Stimulated activated CD4-positive, alpha-beta T cell treated with anti-CD3 and anti-CD28 coated beads, Interleukin-2, amount 100 ng/mL, for 4 hours (primary cell): ENCODE results near the gene EMX2.

ENCODE experiments used
- DNase-seq: peaks from one replicate; pipeline ENCODE4 v3.0.0-alpha.2; 2020; ENCODE audit warnings: low read depth

EMX2 gene

DNA sequence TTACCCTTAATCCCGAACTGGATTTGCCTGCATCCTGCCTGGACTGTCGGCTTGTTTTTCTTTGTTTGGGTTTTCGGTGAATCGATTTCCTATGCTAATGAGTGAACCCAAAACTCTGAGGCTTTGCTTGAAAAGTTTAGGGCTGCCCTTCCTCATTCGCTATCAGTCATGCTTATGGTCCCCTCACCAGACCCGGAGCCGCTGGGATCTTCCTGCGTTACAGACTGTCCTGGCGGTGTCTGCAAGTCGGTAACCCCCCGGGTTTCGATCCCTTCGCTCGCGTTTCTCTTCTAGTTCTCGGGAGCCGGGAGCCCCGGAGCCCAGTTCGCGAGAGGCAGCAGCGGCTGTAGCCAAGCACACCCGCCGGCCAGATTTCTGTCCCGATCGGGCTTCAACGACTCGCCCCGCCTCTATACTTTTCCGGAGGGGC is 2.2 kb downstream of the EMX2 start:
- DNase-seq, result no peak

DNA sequence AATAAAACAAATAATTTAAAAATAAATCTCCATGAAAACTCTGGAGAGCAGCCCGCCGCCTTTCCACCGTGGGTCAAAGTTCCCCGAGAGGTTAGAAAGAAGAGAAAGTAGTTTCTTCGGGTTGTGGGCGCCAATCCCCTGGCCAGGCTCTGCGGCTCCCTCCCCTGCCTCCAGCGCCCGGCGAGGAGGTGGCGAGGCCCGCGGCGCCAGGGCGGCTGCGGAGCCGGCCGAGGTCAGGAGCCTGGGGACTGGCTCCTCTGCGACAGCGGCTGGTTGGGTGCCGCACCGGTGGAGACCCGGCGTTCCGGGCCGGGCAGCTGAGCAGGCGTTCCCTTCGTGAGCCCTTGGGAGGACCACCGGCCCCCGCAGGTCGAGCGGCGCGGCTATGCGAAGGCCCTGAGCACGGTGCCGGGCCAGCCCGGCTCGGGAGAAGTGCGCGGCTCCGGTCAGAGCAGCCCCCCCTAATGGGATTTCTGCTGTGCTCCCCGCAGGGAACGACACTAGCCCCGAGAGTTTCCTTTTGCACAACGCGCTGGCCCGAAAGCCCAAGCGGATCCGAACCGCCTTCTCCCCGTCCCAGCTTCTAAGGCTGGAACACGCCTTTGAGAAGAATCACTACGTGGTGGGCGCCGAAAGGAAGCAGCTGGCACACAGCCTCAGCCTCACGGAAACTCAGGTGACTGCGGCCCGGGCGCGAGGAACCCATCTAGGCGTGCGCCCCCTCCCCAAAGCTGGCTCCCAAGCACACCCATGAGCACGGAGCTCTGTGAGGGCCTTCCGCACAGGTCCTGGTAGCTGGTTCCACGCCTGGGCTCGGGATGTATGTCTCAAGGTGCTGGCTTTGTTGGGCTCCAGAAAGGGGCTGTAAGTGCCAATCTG is 2.8 kb downstream of the EMX2 start:
- no peak for DNase-seq

DNA sequence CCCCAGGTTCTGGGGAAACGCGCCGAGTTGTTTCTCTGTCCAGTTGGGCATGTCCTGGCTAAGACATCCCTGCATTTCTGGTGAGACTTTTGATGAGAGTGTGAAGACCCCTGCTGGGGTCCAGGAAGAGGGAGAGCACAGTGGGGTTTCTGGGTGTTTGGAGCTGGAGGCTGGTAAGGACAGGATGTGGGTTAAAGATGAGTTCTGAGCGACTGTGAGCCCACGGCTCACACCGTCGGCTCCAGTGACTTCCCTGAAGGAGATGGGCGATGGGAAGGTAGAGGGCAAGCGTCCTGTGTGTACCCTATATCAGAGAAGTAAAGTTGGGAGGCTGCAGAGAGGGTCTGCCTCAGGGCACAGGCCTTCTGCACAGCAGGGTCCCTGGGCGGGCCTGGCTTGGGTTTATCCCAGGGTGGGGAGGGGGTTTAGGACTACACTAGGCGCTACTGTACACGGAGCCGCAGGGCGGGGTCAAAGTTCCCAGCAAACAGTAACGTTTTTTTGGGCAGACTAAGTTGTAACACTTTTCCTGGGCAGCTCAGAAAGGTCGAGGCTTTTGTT is 3.6 kb downstream of the EMX2 start:
- DNase-seq, result no peak

DNA sequence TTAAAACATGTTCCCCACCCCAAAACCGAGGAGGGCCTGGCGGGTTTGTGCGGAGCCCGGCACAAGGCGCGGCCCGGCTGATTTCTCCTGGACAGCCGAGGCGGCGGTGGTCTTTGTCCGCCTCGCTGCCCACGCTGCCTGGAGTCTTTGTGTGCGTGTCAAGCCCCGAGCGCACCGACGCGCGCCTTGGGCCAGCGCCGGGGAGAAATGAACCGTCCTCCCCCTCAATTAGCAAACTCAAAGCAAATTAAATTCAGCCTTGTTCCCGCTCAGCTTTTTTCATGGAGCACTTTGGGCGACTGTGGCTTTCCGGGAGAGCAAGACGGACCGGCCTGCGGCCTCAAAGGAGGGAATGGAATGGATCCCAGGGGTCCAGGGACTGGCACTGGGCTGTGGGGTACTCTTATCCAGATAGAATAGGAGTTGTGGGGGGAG is 4.1 kb downstream of the EMX2 start:
- no peak for DNase-seq

DNA sequence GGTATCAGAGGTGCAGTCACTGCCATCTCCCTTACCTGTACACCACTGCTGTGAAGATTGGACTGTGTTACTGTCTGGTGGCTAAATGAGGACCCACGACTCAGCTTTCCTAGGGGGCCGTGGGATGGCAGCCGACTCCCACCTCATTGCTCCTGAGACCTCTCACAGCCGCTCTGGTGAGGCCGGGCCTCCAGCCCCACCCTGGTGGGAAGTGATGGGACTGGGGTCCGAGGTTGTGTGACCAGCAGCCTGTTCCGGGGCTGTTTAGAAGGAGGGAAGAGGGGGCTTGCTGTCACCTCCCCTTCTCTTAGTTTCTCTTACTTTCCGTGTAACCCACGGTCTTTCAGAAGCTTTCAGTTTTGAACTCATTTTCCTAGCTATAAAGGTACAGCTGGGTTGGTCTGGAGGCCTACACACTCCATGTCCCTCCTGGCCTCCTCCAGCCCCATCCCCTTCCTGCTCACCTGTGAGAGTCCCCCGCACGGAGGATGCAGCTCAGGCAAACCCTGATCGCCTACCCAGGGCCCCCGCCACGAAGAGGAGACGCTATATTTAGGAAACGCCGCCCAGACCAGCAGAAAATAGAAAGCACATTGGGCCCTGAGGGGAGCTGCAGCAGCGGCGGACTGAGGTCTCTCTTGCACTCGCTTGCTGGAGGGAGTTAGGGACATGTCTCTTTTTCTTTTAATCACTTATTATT is 4.6 kb downstream of the EMX2 start:
- DNase-seq, result no peak

DNA sequence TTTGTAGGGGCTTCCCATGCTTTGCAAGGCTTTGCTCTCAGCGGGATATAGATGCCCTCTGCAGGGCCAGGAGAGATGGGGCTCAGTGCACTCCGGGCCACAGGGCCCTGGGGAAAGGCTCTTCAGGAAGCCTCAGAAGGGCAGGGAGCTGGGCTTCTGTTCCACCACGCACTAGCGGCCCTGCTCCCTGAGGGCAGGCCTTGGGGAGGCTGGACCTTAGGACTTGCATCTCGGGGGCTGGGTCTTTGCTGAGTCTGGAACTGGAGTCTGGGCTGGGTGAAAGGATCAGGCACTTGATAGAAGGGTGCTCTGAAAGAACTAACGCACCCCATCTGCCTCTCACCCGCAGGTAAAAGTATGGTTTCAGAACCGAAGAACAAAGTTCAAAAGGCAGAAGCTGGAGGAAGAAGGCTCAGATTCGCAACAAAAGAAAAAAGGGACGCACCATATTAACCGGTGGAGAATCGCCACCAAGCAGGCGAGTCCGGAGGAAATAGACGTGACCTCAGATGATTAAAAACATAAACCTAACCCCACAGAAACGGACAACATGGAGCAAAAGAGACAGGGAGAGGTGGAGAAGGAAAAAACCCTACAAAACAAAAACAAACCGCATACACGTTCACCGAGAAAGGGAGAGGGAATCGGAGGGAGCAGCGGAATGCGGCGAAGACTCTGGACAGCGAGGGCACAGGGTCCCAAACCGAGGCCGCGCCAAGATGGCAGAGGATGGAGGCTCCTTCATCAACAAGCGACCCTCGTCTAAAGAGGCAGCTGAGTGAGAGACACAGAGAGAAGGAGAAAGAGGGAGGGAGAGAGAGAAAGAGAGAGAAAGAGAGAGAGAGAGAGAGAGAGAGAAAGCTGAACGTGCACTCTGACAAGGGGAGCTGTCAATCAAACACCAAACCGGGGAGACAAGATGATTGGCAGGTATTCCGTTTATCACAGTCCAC is 5.4 kb downstream of the EMX2 start:
- DNase-seq, result no peak

DNA sequence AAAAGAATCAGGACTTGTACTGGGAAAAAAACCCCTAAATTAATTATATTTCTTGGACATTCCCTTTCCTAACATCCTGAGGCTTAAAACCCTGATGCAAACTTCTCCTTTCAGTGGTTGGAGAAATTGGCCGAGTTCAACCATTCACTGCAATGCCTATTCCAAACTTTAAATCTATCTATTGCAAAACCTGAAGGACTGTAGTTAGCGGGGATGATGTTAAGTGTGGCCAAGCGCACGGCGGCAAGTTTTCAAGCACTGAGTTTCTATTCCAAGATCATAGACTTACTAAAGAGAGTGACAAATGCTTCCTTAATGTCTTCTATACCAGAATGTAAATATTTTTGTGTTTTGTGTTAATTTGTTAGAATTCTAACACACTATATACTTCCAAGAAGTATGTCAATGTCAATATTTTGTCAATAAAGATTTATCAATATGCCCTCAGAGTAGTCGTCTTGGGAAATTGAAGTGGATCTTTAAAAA is 6.6 kb downstream of the EMX2 start:
- DNase-seq, result no peak

DNA sequence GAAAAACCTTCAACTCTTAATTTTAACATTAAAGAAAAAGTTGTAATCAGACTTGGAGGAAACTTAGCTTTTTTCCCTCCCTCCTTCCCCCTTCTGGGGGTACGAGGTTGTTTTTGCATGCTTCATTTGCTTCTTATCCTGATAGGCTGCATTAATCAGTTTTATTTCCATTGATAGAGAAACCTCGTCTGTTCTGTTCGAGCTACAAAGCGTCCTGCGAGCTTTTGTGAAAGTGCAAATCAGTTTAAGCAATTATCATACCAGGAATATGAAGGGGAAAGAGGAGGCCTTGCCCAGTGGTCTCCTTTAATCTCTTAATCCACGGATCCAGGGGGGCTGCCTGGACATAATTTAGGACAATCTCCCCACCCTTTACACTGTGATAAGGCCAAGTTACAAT is 7.5 kb downstream of the EMX2 start:
- no peak for DNase-seq

DNA sequence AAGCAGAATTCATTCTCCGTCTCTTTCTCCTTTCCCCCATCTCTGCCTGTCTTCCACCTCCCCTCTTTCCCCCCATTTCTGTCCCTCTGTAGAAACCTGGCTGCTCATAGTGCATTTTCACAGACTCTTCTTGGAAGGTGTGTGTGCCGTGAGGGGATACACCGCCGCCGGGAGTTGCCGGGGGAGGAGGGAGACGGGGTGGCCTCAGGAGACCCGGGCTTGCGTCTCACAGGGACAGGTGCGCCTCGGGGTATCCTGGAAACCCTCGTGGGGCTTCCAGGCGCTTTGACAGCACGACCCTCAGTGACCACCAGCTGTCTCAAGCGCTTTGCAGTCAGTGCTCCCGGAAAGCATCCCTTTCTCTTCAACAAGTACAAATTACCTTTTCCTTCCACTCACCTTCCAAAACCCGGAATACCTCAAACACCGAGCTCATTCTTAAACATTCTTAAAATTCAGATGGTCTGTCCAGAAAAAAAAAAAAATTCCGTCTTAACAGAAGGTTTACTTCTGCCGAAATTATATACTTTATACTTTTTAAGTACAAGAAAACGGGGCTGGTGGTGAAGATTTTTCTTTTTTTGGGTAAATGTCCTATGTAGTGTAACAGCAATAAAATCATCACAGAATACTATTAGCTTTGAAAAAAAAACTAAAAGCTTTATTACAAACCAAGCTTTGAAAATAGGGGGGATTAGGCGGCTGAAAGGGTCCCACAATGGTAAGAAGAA is 8.2 kb downstream of the EMX2 start:
- no peak for DNase-seq

DNA sequence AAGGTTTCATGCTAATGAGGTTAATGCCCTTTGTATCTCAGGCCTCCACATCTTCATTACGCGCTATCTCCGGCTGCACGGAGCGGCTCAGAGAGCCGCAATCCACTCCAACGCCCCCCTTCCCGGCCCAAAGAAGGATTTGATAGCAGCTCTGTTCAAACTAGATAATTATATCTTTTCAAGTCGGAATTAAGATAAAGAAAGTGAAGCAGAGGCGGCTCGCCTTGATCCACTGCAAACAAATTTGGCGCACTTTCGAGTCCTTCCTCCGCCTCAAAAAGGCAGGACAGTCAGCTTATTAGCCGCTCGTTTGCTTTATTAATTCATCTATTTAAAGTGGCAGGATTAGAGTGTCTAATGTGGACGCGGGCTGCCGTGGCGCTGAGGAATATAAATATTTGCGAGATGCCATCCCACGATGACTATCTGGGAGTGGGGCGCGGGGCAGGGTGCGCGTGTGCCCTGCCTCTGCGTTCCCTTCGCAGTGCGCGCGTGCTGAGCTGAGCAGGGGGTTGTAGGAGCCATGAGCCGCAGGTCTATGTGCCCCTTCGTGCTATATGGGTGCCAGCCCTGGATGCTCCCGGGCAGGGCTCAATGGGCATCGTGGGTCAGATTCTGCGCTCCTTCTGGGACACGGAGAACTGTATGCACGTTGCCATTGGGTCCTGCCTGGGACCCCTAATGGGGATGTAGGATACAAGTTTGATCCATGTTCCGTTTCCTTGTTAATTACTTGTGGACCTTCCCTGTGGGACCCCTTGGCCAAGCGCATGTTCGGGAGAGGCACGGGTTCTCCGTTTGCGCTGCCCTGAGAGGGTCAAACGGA is 9.0 kb downstream of the EMX2 start:
- DNase-seq, result no peak

DNA sequence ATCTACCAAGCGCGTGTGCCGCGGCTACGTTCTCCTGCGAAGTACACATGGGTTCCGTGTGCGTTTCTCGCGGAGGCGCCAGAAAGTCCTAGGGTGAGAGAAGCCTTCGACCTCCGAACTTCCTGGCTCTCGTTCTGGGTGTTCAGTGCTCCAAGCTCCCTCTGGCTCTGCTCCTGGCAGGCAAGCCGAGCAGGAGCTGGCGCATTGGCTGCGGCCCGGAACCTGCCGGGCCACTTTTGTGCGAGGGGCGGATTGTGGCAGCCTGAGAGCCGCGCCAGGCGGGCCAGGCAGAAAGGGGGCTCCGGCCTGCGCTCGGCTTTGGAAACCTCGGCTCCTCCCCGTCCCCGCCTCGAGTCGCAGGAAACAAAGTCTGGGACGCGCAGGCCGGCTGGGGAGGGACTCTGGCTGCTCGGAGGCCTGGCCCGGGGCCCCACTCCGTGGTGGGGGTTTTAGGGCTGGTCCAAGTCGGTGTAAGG is 9.6 kb downstream of the EMX2 start:
- no peak for DNase-seq

DNA sequence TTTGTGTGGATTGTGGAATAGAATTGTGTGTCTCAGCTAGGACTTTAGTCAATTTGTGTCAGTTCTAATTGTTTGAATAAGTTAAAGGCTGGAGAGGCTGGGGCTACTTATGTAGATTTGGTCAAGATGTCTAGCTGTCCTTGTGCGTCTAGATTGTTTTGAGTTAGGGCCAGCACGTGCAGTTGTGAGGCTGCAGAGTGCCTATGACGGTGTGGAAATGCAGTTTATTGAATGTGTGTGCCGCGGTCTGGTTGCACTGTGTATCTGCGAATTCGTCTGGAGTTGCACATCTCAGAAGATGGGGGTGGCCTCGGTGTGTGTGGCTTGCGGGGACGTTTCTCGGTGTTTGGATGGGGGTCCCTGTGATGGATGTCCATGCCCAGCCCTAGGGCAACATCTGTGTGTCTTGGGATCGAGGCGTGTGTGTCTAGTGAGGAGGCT is 10.2 kb downstream of the EMX2 start:
- DNase-seq, result no peak

DNA sequence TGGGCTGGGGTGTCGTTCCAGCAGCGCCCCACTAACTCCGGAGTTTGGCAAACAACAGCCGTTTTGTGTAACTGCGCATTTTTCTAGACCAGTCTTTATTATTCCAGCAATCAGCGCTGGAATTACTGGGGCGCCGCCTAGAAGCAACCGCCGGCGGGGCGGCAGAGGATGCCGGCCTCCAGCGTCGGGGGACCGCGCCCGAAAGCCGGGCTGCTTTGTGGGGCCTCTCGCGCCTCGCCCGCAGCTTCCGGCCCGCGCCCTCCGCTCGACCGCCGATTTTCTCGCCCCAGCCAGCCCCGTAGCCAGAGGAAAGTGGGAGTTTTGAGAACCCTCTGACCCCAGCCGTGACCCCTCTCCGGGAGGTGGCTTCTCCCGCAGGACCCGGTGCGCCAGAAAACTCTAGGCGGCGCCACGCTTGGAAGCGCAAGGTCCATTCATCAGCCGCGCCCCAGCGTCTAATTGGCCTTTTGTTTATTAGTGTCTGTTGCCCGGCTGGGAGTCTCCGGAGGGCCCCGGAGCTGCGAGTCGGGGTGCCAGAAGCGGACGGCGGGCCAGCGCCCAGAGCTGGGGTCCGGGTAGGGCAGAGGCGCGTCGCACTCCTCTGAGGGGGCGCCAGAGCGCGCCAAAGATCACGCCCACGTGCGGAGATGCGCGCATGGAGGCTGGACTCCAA is 10.7 kb downstream of the EMX2 start:
- no peak for DNase-seq

DNA sequence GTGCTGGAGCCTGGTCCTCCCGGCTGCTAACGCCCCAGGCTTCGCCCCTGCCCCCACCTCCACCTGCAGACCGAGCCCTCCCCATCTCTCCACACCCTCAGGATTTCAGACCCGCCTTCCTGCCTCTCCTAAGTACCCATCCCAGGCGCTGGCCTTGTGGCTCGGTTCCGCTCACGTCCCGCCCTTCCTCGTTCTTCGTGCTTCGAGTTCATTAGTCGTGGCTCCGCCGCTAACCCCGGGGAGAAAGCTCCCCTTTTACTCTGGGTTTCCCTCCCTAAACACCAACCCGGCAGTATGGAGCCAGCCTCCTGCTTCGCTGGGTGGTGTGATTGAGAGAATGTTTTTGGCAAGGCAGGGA is 11.2 kb downstream of the EMX2 start:
- no peak for DNase-seq

DNA sequence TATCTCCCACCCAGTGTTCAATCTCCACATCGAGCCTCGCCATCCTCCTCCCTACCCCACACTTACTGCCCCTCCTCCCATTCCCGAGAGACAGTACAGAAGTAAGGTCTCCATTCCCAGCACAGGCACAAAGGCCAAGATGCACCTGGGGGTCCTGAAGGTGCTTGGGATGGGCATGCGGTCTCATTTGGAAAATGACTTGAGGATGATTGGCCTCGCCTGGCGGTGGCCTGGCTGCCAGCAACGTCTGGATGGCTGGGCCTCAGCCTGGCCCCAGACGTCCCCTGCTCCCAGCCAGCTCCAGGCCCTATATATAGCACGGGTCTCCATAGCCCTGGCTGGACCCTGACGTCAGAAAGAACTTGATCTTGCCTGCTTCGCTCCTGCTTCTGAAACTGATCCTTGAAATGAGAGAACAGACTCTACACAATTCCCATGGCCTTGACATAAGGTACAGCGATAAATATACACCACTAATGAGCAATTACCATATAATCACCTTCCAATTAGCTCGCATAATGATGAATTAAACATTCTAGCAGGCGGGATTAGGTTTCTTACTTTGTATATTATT is 11.8 kb downstream of the EMX2 start:
- DNase-seq, result no peak

DNA sequence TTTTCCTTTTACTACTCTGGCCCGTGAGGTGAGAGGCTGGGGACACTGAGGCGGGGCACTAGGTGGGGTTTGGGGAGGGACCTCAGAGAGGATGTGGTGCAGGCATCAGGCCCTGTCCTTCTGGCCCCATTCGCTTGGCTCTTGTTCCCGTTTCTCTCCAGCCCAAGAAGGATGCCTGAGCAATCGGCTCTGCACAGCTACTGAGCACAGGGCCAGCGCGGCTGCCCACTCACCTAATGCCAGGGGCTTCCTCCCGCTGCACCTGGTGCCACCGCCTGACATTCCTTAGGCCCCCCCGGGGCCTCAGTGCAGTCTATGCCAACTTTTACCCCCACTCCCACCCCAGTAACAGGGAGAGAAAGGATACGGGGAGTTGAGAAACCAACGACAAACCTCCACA is 12.5 kb downstream of the EMX2 start:
- no peak for DNase-seq

DNA sequence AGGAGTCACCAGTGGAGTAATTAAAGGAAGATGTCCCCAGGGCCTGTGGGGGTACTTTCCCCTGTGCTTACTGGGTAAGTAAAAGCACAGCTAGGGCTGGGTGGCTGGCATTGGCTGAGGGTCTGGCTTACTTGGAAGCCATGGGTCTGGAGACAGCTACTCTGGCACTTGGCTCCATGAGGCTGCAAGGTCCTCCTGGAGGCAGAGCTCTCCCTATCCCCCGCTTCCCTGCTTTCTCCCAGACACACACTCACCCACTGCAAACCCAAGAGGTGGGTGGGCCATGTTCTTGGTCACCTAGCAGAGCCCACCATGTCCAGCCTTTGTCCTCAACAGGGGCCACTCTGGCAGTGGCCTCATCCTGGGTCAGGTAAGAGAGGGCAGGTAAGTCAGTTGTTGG is 13.3 kb downstream of the EMX2 start:
- DNase-seq, result no peak

DNA sequence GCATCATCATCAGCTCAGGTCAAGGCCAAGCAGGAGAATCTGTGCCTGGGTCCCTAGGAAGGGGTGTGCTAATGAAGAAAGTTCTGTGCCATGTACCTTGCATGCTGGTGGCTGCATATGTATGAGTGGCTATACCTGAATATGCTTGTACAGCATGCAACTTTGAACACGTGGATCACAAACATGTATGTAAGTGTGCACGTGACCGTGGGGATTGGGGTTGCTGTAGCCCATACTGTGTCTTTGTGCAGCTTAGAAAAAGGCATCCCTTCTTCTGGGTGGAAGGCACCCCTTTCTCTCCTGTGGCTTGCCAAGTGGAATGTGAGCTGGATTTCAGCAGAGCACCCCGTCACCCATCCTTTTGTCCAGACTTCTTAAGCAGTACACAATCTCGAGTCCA is 13.8 kb downstream of the EMX2 start:
- DNase-seq, result no peak

DNA sequence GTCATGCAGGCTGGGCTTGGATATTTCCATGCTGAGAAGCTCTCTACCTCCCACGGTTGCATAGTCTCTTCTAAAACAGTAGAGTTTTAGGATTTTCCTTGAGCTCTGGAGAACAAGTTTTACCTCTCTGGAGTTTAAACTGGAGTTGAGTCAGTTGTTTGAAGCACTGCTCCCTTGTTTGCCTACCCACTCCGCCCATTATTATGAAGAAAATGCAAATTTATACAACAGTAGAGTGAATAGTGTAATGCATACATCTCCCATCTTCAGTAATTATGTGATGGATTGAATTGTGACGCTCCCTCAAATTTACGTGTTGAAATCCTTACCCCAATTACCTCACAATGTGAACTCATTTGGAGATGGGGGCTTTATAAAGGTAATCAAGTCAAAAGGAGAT is 17.2 kb downstream of the EMX2 start:
- DNase-seq, result no peak
